Endodermal cell (in vitro differentiated cells): Measurements from ENCODE around the gene FILIP1L. TPM values are rescaled to one million over a fixed set of nuclear protein-coding genes. Genes with fewer than 3 reads are reported as not detected.

ENCODE experiments used
- DNase-seq: peaks from one replicate; pipeline ENCODE4 v3.0.0-alpha.2; 2017
- H3K27ac ChIP-seq: 2 replicates; pipeline ENCODE4 v1.5.1; 2013; ENCODE audit warnings: mild to moderate bottlenecking, low read depth, low read length, moderate library complexity
- H3K27me3 ChIP-seq: 2 replicates; pipeline ENCODE4 v1.6.1; 2013; ENCODE audit warnings: mild to moderate bottlenecking, low read length, moderate library complexity; ENCODE audit not compliant: insufficient read depth, control insufficient read depth, poor library complexity, severe bottlenecking
- H3K36me3 ChIP-seq: 2 replicates; pipeline ENCODE4 v1.7.0; 2013; ENCODE audit warnings: mild to moderate bottlenecking, low read length, moderate library complexity; ENCODE audit not compliant: control insufficient read depth, insufficient read depth
- H3K4me1 ChIP-seq: one replicate; pipeline ENCODE4 v1.7.0; 2013; ENCODE audit warnings: low read length; ENCODE audit not compliant: control insufficient read depth, insufficient read depth
- H3K4me3 ChIP-seq: 2 replicates; pipeline ENCODE4 v1.5.1; 2013; ENCODE audit warnings: mild to moderate bottlenecking, low read length, moderate library complexity
- H3K9ac ChIP-seq: 2 replicates; pipeline ENCODE4 v1.6.1; 2013; ENCODE audit warnings: mild to moderate bottlenecking, low read length, moderate library complexity; ENCODE audit not compliant: poor library complexity, severe bottlenecking; ENCODE audit errors: extremely low read depth
- H3K9me3 ChIP-seq: 2 replicates; pipeline ENCODE4 v1.6.1; 2013; ENCODE audit warnings: mild to moderate bottlenecking, low read length, moderate library complexity; ENCODE audit not compliant: control insufficient read depth
- H3K27ac Mint-ChIP-seq: 2 replicates; pipeline ENCODE4 v1.8.0; 2020; ENCODE audit warnings: mixed read lengths
- H3K27me3 Mint-ChIP-seq: 2 replicates; pipeline ENCODE4 v1.8.0; 2021; ENCODE audit warnings: mild to moderate bottlenecking, mixed read lengths; ENCODE audit not compliant: insufficient read depth
- H3K36me3 Mint-ChIP-seq: 2 replicates; pipeline ENCODE4 v1.8.0; 2020; ENCODE audit warnings: low read depth, mixed read lengths
- H3K4me1 Mint-ChIP-seq: 2 replicates; pipeline ENCODE4 v1.8.0; 2020; ENCODE audit warnings: mixed read lengths
- H3K4me3 Mint-ChIP-seq: 2 replicates; pipeline ENCODE4 v1.8.0; 2020; ENCODE audit warnings: mild to moderate bottlenecking, moderate library complexity, mixed read lengths
- H3K9me3 Mint-ChIP-seq: 2 replicates; pipeline ENCODE4 v1.8.0; 2020; ENCODE audit warnings: mild to moderate bottlenecking, mixed read lengths
- WGBS, 2 experiments: methylation state at CpG; one replicate each; pipeline versions ENCODE4 v1.1.5 to v1.1.7; 2013; ENCODE audit warnings: missing lambda C conversion rate in 2 of 2, mixed read lengths in 1 of 2; ENCODE audit not compliant: insufficient coverage in 1 of 2, insufficient read length in 1 of 2; 5-methylcytosine and 5-hydroxymethylcytosine counted together
- total RNA-seq, 2 donors: library from RNA; stranded (reverse); fragmentation: NEBNext Ultra II Directional in 1 of 2; extraction: Animal tissue kit (Norgen Biotek cat#: 25700) in 1 of 2; gene quantifications; 2 replicates in 1 of 2; 3 replicates in 1 of 2; pipeline ENCODE4 v1.2.1, GENCODE V29; 2021
- TF ChIP-seq, protein P1 (sequence below): fragments of 200-600 bp; sonication (generic); conservative IDR thresholded peaks from 2 replicates; pipeline ENCODE4 v1.5.0; 2021; ENCODE audit warnings: antibody characterized with exemption, mild to moderate bottlenecking

The FILIP1L gene
- total RNA-seq, 2 donors from 2014 or later, result 0.84 to 2.5 TPM

DNA sequence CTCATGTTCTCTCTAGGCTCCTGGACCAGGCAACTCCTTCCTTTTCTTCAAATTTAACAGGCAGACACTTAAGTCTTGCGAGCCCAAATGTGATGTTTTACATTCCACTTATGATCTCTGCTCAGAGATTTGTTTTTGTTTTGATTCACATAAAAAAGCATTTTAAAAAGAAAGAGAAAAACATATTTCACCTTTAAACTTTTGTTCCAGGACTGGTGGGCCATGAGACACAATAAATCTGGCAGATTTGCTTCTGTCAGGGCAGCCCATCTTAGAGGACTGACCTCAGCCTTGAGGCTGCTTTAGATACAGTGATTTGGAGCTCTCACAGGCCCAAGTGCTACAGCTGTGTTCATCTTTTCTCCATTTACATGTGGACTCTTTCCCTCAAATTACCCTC is 244.7 kb downstream of the FILIP1L start:
- DNase-seq, result no peak
- no peaks in the 10 kb centered on the region for H3K9me3 ChIP-seq
- WGBS, 2 experiments, result 91% methylated on average over 1 of the region's 1 CpG; no CpG with 5 or more reads in 1 of the 2 experiments
- H3K4me3 Mint-ChIP-seq, result no peak overlapping the region
- H3K9ac ChIP-seq, result no peak overlapping the region
- H3K9me3 Mint-ChIP-seq, result no peaks in the 10 kb centered on the region
- H3K36me3 ChIP-seq, result no peaks in the 10 kb centered on the region
- no peak overlapping the region for H3K4me3 ChIP-seq
- H3K27me3 Mint-ChIP-seq, result peaks cover 48% of the 10 kb centered on the region
- TF ChIP-seq, protein P1, sequence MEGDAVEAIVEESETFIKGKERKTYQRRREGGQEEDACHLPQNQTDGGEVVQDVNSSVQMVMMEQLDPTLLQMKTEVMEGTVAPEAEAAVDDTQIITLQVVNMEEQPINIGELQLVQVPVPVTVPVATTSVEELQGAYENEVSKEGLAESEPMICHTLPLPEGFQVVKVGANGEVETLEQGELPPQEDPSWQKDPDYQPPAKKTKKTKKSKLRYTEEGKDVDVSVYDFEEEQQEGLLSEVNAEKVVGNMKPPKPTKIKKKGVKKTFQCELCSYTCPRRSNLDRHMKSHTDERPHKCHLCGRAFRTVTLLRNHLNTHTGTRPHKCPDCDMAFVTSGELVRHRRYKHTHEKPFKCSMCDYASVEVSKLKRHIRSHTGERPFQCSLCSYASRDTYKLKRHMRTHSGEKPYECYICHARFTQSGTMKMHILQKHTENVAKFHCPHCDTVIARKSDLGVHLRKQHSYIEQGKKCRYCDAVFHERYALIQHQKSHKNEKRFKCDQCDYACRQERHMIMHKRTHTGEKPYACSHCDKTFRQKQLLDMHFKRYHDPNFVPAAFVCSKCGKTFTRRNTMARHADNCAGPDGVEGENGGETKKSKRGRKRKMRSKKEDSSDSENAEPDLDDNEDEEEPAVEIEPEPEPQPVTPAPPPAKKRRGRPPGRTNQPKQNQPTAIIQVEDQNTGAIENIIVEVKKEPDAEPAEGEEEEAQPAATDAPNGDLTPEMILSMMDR, result no peak
- H3K36me3 Mint-ChIP-seq, result no peaks in the 10 kb centered on the region
- no peak overlapping the region for H3K27ac Mint-ChIP-seq
- peaks cover 36% of the 10 kb centered on the region for H3K4me1 Mint-ChIP-seq
- no peaks in the 10 kb centered on the region for H3K27me3 ChIP-seq
- no peak overlapping the region for H3K27ac ChIP-seq
- H3K4me1 ChIP-seq, result peaks cover 7% of the 10 kb centered on the region

DNA sequence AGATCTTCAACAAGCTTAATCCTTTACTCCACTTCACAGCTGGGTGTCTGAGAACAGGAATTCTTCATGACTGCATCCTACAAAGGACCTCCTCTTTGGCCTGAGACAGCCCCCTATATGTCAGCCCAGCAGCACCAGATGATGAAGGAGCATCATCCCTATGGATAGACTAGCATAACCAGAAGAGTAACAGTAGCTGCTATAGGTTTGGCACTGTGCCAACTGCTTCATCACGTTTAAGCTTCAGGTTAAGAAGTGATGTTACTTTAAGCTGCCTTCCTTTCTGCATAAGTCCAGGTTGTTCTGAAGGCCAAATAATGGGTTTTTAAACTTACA is 246.0 kb downstream of the FILIP1L start:
- H3K27ac ChIP-seq, result no peak overlapping the region
- no peaks in the 10 kb centered on the region for H3K27me3 ChIP-seq
- H3K9me3 Mint-ChIP-seq, result no peaks in the 10 kb centered on the region
- H3K27me3 Mint-ChIP-seq, result peaks cover 36% of the 10 kb centered on the region
- peaks cover 36% of the 10 kb centered on the region for H3K4me1 Mint-ChIP-seq
- no peaks in the 10 kb centered on the region for H3K36me3 Mint-ChIP-seq
- no peaks in the 10 kb centered on the region for H3K9me3 ChIP-seq
- peaks cover 7% of the 10 kb centered on the region for H3K4me1 ChIP-seq
- no peak overlapping the region for H3K27ac Mint-ChIP-seq
- peak; percentile 67 for DNase-seq
- WGBS, 2 experiments, result 40 to 67% methylated on average over 1 of the region's 1 CpG
- H3K9ac ChIP-seq, result no peak overlapping the region
- no peak overlapping the region for H3K4me3 Mint-ChIP-seq
- no peak overlapping the region for H3K4me3 ChIP-seq
- TF ChIP-seq, protein P1, result no peak
- H3K36me3 ChIP-seq, result no peaks in the 10 kb centered on the region

DNA sequence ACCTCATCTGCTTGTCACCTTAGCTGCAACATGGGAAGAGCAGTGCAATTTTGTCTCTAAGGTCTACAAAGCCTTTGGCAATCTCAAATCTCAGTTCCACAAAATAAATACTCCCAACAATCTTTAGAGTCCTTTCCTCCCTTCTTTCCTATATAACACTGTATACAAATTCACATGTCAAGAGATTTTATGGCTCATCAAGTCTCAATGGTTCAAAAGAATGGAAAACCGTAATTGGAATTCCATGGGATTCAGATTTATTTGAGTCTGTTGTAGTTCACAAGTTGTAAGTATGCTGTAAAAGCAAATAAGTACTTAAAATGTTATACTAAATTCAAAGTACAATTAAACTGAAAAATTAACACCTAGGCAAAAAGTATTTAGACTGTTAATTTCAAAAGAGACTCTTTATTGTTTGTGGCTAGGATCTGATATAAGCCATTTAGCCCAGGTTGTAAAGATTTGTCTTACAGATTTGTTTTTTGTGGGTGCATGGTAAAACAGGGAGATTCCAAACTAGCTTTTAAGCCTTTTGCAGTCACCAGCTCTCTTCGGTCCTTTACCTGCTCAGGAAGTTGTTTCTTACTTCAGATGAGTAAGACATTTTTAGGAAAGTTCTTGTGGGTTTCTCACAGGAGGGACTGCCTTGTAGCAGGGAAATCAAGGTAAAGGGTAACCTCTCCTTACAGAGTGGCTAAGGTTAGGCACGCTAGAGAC is 246.5 kb downstream of the FILIP1L start:
- H3K9me3 Mint-ChIP-seq, result peaks cover 2% of the 10 kb centered on the region
- H3K4me3 ChIP-seq, result no peak overlapping the region
- H3K27ac ChIP-seq, result no peak overlapping the region
- TF ChIP-seq, protein P1, result no peak
- no peak overlapping the region for H3K4me3 Mint-ChIP-seq
- H3K27me3 ChIP-seq, result no peaks in the 10 kb centered on the region
- H3K27ac Mint-ChIP-seq, result no peak overlapping the region
- no peak for DNase-seq
- H3K4me1 Mint-ChIP-seq, result peaks cover 36% of the 10 kb centered on the region
- WGBS, 2 experiments, result 77% methylated on average over 3 of the region's 3 CpGs; no CpG with 5 or more reads in 1 of the 2 experiments
- H3K9me3 ChIP-seq, result no peaks in the 10 kb centered on the region
- H3K36me3 ChIP-seq, result no peaks in the 10 kb centered on the region
- peaks cover 5% of the 10 kb centered on the region for H3K36me3 Mint-ChIP-seq
- H3K27me3 Mint-ChIP-seq, result peaks cover 34% of the 10 kb centered on the region
- no peak overlapping the region for H3K9ac ChIP-seq
- peaks cover 7% of the 10 kb centered on the region for H3K4me1 ChIP-seq
